ENCODE data around the gene HIVEP3.

HIVEP3 gene

GRCh38 chr1:41762251-41762650, 156.5 kb downstream of the HIVEP3 start (continued):
- TF ChIP-seq ZFHX2 (tag by site-specific recombination; conservative IDR thresholded peaks at IDR 0.05) (no peak), ZNF274 (IDR thresholded peaks at IDR 0.05; ENCODE audit: low read length) (no peak), ZNF274 (tag by site-specific recombination; IDR thresholded peaks at IDR 0.05; ENCODE audit: borderline replicate concordance) (no peak), SCRT1 (tag by site-specific recombination; IDR thresholded peaks at IDR 0.05; ENCODE audit: borderline replicate concordance) (no peak), MYNN (tag by site-specific recombination; IDR thresholded peaks at IDR 0.05; ENCODE audit: borderline replicate concordance) (no peak)

GRCh38 chr1:41758904-41759548, 159.7 kb downstream of the HIVEP3 start:
- ChIA-PET POLR2A (no interaction called here), CTCF (no interaction called here)
- H3K27ac ChIP-seq (ENCODE audit: extremely low read depth, low read depth, low read length), result no peak overlapping the region

GRCh38 chr1:41758500-41758899, 160.2 kb downstream of the HIVEP3 start:
- ChIA-PET CTCF (no interaction called here), POLR2A (no interaction called here)
- Histone ChIP-seq H3K36me3 (ENCODE audit: control insufficient read depth in 2 of 2, insufficient read depth in 1 of 2, low read length in 2 of 2) (no peaks in the 10 kb centered on the region), H3K27ac (ENCODE audit: extremely low read depth, low read depth, low read length) (no peak overlapping the region), H3K4me3 (ENCODE audit: low read depth, low read length) (no peak overlapping the region), H3K9me3 (ENCODE audit: control insufficient read depth, insufficient read depth, low read depth, low read length) (no peaks in the 10 kb centered on the region), H3K4me1 (ENCODE audit: control insufficient read depth, insufficient read depth, low read length) (no peaks in the 10 kb centered on the region)
- TF ChIP-seq ZNF670 (tag by site-specific recombination; IDR thresholded peaks at IDR 0.05; ENCODE audit: low read depth) (no peak), ZNF596 (tag by site-specific recombination; IDR thresholded peaks at IDR 0.05) (no peak), ZNF626 (tag by site-specific recombination; IDR thresholded peaks at IDR 0.05) (no peak), ZNF202 (tag by site-specific recombination; IDR thresholded peaks at IDR 0.05; ENCODE audit: borderline replicate concordance) (no peak), PBX3 (CRISPR knock-in tag; IDR thresholded peaks at IDR 0.05) (no peak), REST (tag by site-specific recombination; IDR thresholded peaks at IDR 0.05) (no peak), KLF17 (tag by site-specific recombination; IDR thresholded peaks at IDR 0.05) (no peak), ZSCAN5A (tag by site-specific recombination; IDR thresholded peaks at IDR 0.05) (no peak), PRDM6 (tag by site-specific recombination; IDR thresholded peaks at IDR 0.05) (no peak), ZNF791 (tag by site-specific recombination; IDR thresholded peaks at IDR 0.05) (no peak), ZFP69B (tag by site-specific recombination; IDR thresholded peaks at IDR 0.05) (no peak), ZNF610 (tag by site-specific recombination; IDR thresholded peaks at IDR 0.05; ENCODE audit: borderline replicate concordance) (no peak), SP3 (tag by site-specific recombination; IDR thresholded peaks at IDR 0.05) (no peak), ZNF19 (tag by site-specific recombination; IDR thresholded peaks at IDR 0.05; ENCODE audit: low read depth) (no peak), ZNF571 (tag by site-specific recombination; IDR thresholded peaks at IDR 0.05) (no peak)

More at GRCh38 chr1:41758904-41759548, 159.7 kb downstream of the HIVEP3 start:
- Histone ChIP-seq H3K9me3 (ENCODE audit: control insufficient read depth, insufficient read depth, low read depth, low read length) (no peaks in the 10 kb centered on the region), H3K4me3 (ENCODE audit: low read depth, low read length) (no peak overlapping the region), H3K4me1 (ENCODE audit: control insufficient read depth, insufficient read depth, low read length) (no peaks in the 10 kb centered on the region), H3K36me3 (ENCODE audit: control insufficient read depth in 2 of 2, insufficient read depth in 1 of 2, low read length in 2 of 2) (no peaks in the 10 kb centered on the region)
- TF ChIP-seq ZNF140 (tag by site-specific recombination; IDR thresholded peaks at IDR 0.05), result peak; percentile 53
- peak; percentile 94 for TF ChIP-seq ZNF146 (tag by site-specific recombination; IDR thresholded peaks at IDR 0.05)
- TF ChIP-seq ZNF292 (tag by site-specific recombination; IDR thresholded peaks at IDR 0.05; ENCODE audit: borderline replicate concordance, low read depth), result no peak
- no peak for TF ChIP-seq ZNF626 (tag by site-specific recombination; IDR thresholded peaks at IDR 0.05)

Data from HEK293 (cell line).